Adrenal gland (tissue), 5 donors: ENCODE results near the gene CDKAL1.

Experiments
- POLR2A ChIP-seq, 2 donors: fragments of 450-650 bp; IDR thresholded peaks; one replicate each; pipeline ENCODE4 v1.6.1; 2017; ENCODE audit warnings: antibody characterized with exemption in 2 of 2, mild to moderate bottlenecking in 2 of 2, moderate library complexity in 1 of 2
- TF ChIP-seq, protein P1 (sequence below), 6 experiments: fragments of 450-650 bp in 4 of 6; fragments of 200-600 bp in 2 of 6; sonication (generic) in 1 of 6; IDR thresholded peaks; 1 replicate in 5 of 6; 2 replicates in 1 of 6; pipeline versions ENCODE4 v1.5.1 to v1.8.0; 2016 to 2021; ENCODE audit warnings: antibody characterized with exemption in 6 of 6, mild to moderate bottlenecking in 2 of 6, moderate library complexity in 1 of 6
- donor health status: DM: no; HTN: no; CAD: no.

DNA sequence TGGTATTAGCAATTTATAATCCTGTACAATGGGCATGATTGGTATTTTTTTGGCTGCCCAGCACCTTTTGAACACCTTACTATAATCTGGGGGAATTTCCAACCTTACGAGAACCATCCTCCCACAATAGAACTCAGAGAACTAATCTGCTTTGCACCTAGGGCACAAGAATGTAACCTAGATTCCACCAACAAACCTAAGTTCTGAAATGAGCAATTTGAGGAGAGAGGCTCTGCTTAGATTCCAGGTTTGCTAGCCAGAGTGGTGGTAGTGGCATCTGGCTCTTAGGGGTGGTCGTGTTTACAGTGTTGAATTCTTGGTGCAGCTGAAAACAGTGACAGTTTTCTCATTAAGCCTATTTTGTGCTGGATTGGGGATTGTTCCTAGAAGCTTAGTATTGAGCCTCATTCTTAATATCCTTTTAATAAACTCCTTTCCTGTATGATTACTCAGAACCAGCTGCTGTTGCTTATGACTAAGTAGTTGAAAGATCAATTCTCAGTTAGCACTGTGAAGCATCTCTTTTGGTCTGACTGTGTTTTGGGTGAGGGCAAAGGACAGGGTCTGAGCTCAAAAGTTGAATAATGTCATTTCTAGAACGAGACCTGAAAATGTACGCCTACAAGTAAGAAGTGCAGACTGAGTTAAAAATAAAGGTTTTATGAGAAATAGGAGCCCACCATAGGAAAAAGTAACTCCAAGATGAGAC, 385.6 kb downstream of the CDKAL1 start:
- TF ChIP-seq, protein P1, sequence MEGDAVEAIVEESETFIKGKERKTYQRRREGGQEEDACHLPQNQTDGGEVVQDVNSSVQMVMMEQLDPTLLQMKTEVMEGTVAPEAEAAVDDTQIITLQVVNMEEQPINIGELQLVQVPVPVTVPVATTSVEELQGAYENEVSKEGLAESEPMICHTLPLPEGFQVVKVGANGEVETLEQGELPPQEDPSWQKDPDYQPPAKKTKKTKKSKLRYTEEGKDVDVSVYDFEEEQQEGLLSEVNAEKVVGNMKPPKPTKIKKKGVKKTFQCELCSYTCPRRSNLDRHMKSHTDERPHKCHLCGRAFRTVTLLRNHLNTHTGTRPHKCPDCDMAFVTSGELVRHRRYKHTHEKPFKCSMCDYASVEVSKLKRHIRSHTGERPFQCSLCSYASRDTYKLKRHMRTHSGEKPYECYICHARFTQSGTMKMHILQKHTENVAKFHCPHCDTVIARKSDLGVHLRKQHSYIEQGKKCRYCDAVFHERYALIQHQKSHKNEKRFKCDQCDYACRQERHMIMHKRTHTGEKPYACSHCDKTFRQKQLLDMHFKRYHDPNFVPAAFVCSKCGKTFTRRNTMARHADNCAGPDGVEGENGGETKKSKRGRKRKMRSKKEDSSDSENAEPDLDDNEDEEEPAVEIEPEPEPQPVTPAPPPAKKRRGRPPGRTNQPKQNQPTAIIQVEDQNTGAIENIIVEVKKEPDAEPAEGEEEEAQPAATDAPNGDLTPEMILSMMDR (IDR thresholded peaks at IDR 0.05), result no peak
- TF ChIP-seq POLR2A (IDR thresholded peaks at IDR 0.05), result no peak
